ENCODE measurements around the gene CD80. TPM values are rescaled to one million over a fixed set of nuclear protein-coding genes. Genes with fewer than 3 reads are reported as not detected.

CD80 gene
- total RNA-seq, 4 donors from 2014 or later, result 2.4 to 13.8 TPM; not detected in 2

- peaks cover 0 to 14% (median 2%) of the 10 kb centered on the region in 4 donors for H3K4me1 ChIP-seq
- no peak for DNase-seq
- in situ Hi-C loops (cut with MboI; ENCODE audit: low pct_ligation_motif_present in 1 of 4, low pct_unique_long_range_greater_than_20kb in 1 of 4, low sequenced_read_pairs in 3 of 4), result no loop called here
- TF ChIP-seq EP300 (IDR thresholded peaks at IDR 0.05; ENCODE audit: low read depth) (no peak), POLR2AphosphoS5 (IDR thresholded peaks at IDR 0.05) (no peak), POLR2A (IDR thresholded peaks at IDR 0.05) (no peak), CTCF (IDR thresholded peaks at IDR 0.05) (no peak)
- H3K36me3 ChIP-seq, result no peaks in the 10 kb centered on the region
- intact Hi-C loops (cut with DNase I; ENCODE audit: low total_unique reads), result no loop called here
- no peaks in the 10 kb centered on the region for H3K9me3 ChIP-seq
- H3K27ac ChIP-seq, result no peak overlapping the region
- H3K4me3 ChIP-seq, result no peak overlapping the region
- no peaks in the 10 kb centered on the region for H3K27me3 ChIP-seq
- 87% methylated on average over 3 of the region's 3 CpGs; no CpG with 5 or more reads in 1 of the 2 donors for WGBS, 2 donors (ENCODE audit: low coverage in 1 of 2)
Measured at GRCh38 chr3:119601154-119601553, 41.7 kb upstream of the CD80 start.

GRCh38 chr3:119600732-119601131 lies 41.3 kb upstream of the CD80 start:
- no peaks in the 10 kb centered on the region for H3K27me3 ChIP-seq
- no peak overlapping the region for H3K4me3 ChIP-seq
- no peak for DNase-seq
- no peak overlapping the region for H3K27ac ChIP-seq
- H3K4me1 ChIP-seq, result peaks cover 0 to 18% (median 2%) of the 10 kb centered on the region in 4 donors
- TF ChIP-seq POLR2AphosphoS5 (IDR thresholded peaks at IDR 0.05) (no peak), EP300 (IDR thresholded peaks at IDR 0.05; ENCODE audit: low read depth) (no peak), POLR2A (IDR thresholded peaks at IDR 0.05) (no peak), CTCF (IDR thresholded peaks at IDR 0.05) (peak in 2 of 5 experiments; percentile 9 to 14)
- H3K9me3 ChIP-seq, result no peaks in the 10 kb centered on the region
- in situ Hi-C loops (cut with MboI; ENCODE audit: low pct_ligation_motif_present in 1 of 4, low pct_unique_long_range_greater_than_20kb in 1 of 4, low sequenced_read_pairs in 3 of 4), result no loop called here
- H3K36me3 ChIP-seq, result no peaks in the 10 kb centered on the region
- intact Hi-C loops (cut with DNase I; ENCODE audit: low total_unique reads), result no loop called here
- WGBS, 2 donors (ENCODE audit: low coverage in 1 of 2), result 59% methylated on average over 5 of the region's 5 CpGs; no CpG with 5 or more reads in 1 of the 2 donors

DNA sequence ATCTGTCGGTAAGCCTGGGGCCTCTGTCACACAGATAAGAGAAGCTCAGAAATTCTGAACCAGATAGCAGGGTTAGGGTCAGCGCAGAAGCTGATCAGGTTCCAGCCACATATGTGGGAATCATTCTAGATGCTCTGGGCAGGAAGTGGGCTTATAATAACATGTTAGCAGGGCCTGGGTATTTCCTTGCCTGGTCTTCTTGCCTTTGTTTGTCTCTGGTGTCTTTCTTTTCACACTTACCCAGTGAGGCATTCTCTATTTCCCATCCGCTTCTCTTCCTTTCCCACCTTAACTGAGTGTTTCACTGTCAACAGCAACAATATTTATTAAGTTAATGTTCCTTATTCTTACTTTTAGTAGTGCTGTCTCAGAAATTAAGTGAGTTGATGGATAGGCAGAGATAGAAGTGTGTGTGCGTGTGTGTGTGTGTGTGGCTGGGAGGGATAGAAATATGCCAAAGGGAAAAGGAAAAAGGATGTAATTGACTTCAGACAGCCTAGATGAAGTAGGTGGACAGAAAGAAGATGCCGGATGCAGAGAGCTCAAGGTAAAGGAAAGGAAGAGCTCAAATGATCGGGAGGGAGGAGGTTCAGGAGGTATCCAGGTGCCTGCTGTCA lies 40.3 kb upstream of the CD80 start:
- H3K27ac ChIP-seq, result no peak overlapping the region
- no peak for TF ChIP-seq POLR2A (IDR thresholded peaks at IDR 0.05)
- no peak for TF ChIP-seq CTCF (IDR thresholded peaks at IDR 0.05)
- TF ChIP-seq POLR2AphosphoS5 (IDR thresholded peaks at IDR 0.05), result no peak
- no peak for TF ChIP-seq EP300 (IDR thresholded peaks at IDR 0.05; ENCODE audit: low read depth)
- no peak overlapping the region for H3K4me3 ChIP-seq
- WGBS, 2 donors (ENCODE audit: low coverage in 1 of 2), result 81 to 84% methylated on average over 5 to 6 of the region's 6 CpGs
- no peaks in the 10 kb centered on the region for H3K36me3 ChIP-seq
- in situ Hi-C loops (cut with MboI; ENCODE audit: low pct_ligation_motif_present in 1 of 4, low pct_unique_long_range_greater_than_20kb in 1 of 4, low sequenced_read_pairs in 3 of 4) (no loop called here), intact Hi-C loops (cut with DNase I; ENCODE audit: low total_unique reads) (no loop called here)
- DNase-seq, result no peak
- no peaks in the 10 kb centered on the region for H3K9me3 ChIP-seq
- peaks cover 0 to 18% (median 2%) of the 10 kb centered on the region in 4 donors for H3K4me1 ChIP-seq
- no peaks in the 10 kb centered on the region for H3K27me3 ChIP-seq

DNA sequence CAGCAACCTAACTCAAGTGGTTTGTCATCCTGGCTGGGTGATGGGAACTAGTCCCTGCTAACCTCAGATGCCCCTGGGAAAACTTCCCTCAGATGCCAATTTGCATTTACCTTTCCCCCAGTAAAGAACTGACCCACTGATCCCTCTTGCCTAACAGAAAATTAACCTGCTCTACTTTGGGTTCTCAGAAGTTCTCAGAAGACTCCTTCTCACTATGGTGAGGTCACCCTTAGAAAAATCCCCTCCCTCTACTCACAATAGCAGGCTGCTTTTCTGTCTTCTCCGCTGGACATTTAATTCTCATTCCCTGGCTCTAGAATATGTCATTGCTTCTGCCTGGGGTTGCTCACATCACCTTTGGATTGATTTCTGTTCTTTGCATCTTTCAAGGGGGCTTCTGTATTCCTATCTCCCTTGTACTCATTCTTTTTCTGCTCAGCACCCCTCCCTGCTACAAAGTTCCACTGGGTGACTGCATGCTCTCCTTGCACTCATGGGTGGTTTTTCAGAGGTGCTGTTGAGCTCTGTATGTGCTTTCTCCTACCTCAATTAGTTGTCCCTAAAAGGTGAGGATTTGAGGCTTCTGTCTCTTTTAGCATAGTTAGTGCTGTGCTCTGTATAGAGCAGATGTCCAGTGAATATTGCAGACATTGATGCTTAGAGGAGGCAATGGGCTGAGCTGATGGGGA lies 39.1 kb upstream of the CD80 start:
- no peak overlapping the region for H3K27ac ChIP-seq
- TF ChIP-seq POLR2A (IDR thresholded peaks at IDR 0.05) (no peak), CTCF (IDR thresholded peaks at IDR 0.05) (no peak)
- DNase-seq, result no peak
- H3K36me3 ChIP-seq, result no peaks in the 10 kb centered on the region
- WGBS, 2 donors (ENCODE audit: low coverage in 1 of 2), result 88 to 93% methylated on average over 1 of the region's 1 CpG
- intact Hi-C loops (cut with DNase I; ENCODE audit: low total_unique reads), result no loop called here
- H3K4me1 ChIP-seq, result peaks cover 0 to 18% (median 2%) of the 10 kb centered on the region in 4 donors
- no peaks in the 10 kb centered on the region for H3K27me3 ChIP-seq
- in situ Hi-C loops (cut with MboI; ENCODE audit: low pct_ligation_motif_present in 1 of 4, low pct_unique_long_range_greater_than_20kb in 1 of 4, low sequenced_read_pairs in 3 of 4), result no loop called here
- H3K4me3 ChIP-seq, result no peak overlapping the region
- H3K9me3 ChIP-seq, result no peaks in the 10 kb centered on the region

Data from transverse colon (tissue), 4 donors.